HL-60 (cell line): Measurements from ENCODE around the gene CFAP97D2.

Source experiments
- DNase-seq, 2 experiments: peaks; one replicate each; pipeline ENCODE4 v3.0.0-alpha.2; 2010 to 2020; ENCODE audit warnings: low read depth in 1 of 2, low spot score in 1 of 2
- H3K27ac ChIP-seq: fragments of 250-450 bp; sonication (Bioruptor Pico); replicated peaks from 2 replicates; pipeline ENCODE4 v1.5.1; 2020; ENCODE audit warnings: mild to moderate bottlenecking, moderate library complexity
- H3K27me3 ChIP-seq: fragments of 250-450 bp; sonication (Bioruptor Pico); 2 replicates; pipeline ENCODE4 v1.5.1; 2021; ENCODE audit warnings: mild to moderate bottlenecking, moderate library complexity; ENCODE audit not compliant: insufficient read depth, poor library complexity, severe bottlenecking
- H3K4me3 ChIP-seq: replicated peaks from 2 replicates; pipeline ENCODE4 v1.5.1; 2011; ENCODE audit warnings: mild to moderate bottlenecking, control low read depth, low read length; ENCODE audit not compliant: insufficient read depth
- GABPA ChIP-seq: IDR thresholded peaks from 2 replicates; pipeline ENCODE4 v1.6.1; 2012; ENCODE audit warnings: low read depth
- POLR2AphosphoS5 ChIP-seq: IDR thresholded peaks from 2 replicates; pipeline ENCODE4 v1.6.1; 2012; ENCODE audit warnings: low read depth
- SPI1 ChIP-seq: IDR thresholded peaks from 2 replicates; pipeline ENCODE4 v1.6.1; 2012; ENCODE audit warnings: low read depth, mild to moderate bottlenecking, borderline replicate concordance
- TF ChIP-seq, protein P1 (sequence below): IDR thresholded peaks from one replicate; pipeline ENCODE4 v1.5.1; 2011; ENCODE audit warnings: low read length, control low read depth, inconsistent platforms; ENCODE audit not compliant: insufficient read depth
- TF ChIP-seq, protein P2 (sequence below): IDR thresholded peaks from 2 replicates; pipeline ENCODE4 v1.6.1; 2012; ENCODE audit warnings: low read depth; ENCODE audit not compliant: insufficient replicate concordance

Gene CFAP97D2

GRCh38 chr13:114185182-114185971, 6.3 kb downstream of the CFAP97D2 start:
- no peak overlapping the region for H3K4me3 ChIP-seq

GRCh38 chr13:114194853-114195252, 15.8 kb downstream of the CFAP97D2 start:
- Histone ChIP-seq H3K27me3 (no peaks in the 10 kb centered on the region), H3K4me3 (no peak overlapping the region), H3K27ac (no peak overlapping the region)
- TF ChIP-seq SPI1 (no peak), GABPA (no peak), POLR2AphosphoS5 (no peak)
- TF ChIP-seq, protein P1, sequence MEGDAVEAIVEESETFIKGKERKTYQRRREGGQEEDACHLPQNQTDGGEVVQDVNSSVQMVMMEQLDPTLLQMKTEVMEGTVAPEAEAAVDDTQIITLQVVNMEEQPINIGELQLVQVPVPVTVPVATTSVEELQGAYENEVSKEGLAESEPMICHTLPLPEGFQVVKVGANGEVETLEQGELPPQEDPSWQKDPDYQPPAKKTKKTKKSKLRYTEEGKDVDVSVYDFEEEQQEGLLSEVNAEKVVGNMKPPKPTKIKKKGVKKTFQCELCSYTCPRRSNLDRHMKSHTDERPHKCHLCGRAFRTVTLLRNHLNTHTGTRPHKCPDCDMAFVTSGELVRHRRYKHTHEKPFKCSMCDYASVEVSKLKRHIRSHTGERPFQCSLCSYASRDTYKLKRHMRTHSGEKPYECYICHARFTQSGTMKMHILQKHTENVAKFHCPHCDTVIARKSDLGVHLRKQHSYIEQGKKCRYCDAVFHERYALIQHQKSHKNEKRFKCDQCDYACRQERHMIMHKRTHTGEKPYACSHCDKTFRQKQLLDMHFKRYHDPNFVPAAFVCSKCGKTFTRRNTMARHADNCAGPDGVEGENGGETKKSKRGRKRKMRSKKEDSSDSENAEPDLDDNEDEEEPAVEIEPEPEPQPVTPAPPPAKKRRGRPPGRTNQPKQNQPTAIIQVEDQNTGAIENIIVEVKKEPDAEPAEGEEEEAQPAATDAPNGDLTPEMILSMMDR: no peak
- TF ChIP-seq, protein P2, sequence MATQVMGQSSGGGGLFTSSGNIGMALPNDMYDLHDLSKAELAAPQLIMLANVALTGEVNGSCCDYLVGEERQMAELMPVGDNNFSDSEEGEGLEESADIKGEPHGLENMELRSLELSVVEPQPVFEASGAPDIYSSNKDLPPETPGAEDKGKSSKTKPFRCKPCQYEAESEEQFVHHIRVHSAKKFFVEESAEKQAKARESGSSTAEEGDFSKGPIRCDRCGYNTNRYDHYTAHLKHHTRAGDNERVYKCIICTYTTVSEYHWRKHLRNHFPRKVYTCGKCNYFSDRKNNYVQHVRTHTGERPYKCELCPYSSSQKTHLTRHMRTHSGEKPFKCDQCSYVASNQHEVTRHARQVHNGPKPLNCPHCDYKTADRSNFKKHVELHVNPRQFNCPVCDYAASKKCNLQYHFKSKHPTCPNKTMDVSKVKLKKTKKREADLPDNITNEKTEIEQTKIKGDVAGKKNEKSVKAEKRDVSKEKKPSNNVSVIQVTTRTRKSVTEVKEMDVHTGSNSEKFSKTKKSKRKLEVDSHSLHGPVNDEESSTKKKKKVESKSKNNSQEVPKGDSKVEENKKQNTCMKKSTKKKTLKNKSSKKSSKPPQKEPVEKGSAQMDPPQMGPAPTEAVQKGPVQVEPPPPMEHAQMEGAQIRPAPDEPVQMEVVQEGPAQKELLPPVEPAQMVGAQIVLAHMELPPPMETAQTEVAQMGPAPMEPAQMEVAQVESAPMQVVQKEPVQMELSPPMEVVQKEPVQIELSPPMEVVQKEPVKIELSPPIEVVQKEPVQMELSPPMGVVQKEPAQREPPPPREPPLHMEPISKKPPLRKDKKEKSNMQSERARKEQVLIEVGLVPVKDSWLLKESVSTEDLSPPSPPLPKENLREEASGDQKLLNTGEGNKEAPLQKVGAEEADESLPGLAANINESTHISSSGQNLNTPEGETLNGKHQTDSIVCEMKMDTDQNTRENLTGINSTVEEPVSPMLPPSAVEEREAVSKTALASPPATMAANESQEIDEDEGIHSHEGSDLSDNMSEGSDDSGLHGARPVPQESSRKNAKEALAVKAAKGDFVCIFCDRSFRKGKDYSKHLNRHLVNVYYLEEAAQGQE: no peak
- DNase-seq: no peak

More at GRCh38 chr13:114185182-114185971, 6.3 kb downstream of the CFAP97D2 start:
- TF ChIP-seq POLR2AphosphoS5 (no peak), SPI1 (no peak), GABPA (no peak)
- TF ChIP-seq, protein P1: no peak
- TF ChIP-seq, protein P2: no peak
- Histone ChIP-seq H3K27me3 (no peaks in the 10 kb centered on the region), H3K27ac (no peak overlapping the region)
- no peak for DNase-seq

- Histone ChIP-seq H3K27ac (no peak overlapping the region), H3K27me3 (no peaks in the 10 kb centered on the region)
Measured at GRCh38 chr13:114196629-114197028, 17.6 kb downstream of the CFAP97D2 start.

More at GRCh38 chr13:114196629-114197028, 17.6 kb downstream of the CFAP97D2 start:
- H3K4me3 ChIP-seq: no peak overlapping the region
- TF ChIP-seq, protein P2: no peak
- no peak for TF ChIP-seq SPI1
- no peak for TF ChIP-seq GABPA
- TF ChIP-seq, protein P1: no peak
- TF ChIP-seq POLR2AphosphoS5: no peak
- no peak for DNase-seq
